Astrocyte (in vitro differentiated cells and primary cell): ENCODE results near the gene SPAG7. TPM values are rescaled to one million over a fixed set of nuclear protein-coding genes. Genes with fewer than 3 reads are reported as not detected.

Experiments
- DNase-seq: peaks from one replicate; pipeline ENCODE4 v3.0.0-alpha.2; 2010; ENCODE audit warnings: low read depth
- FAIRE-seq: peaks from 2 replicates; lab custom pipeline; 2011; peaks lifted over from hg19 to GRCh38; lab: Jason Lieb, UNC
- H2AFZ ChIP-seq: 2 replicates; pipeline ENCODE4 v1.6.0; 2012; ENCODE audit warnings: low read depth, low read length, inconsistent platforms
- H3K27ac ChIP-seq: 2 replicates; pipeline ENCODE4 v1.5.1; 2011; ENCODE audit warnings: low read depth, low read length, inconsistent platforms
- H3K27me3 ChIP-seq: 2 replicates; pipeline ENCODE4 v1.6.0; 2011; ENCODE audit warnings: low read length, inconsistent platforms; ENCODE audit not compliant: insufficient read depth
- H3K36me3 ChIP-seq: 2 replicates; pipeline ENCODE4 v1.5.1; 2011; ENCODE audit warnings: low read length, inconsistent platforms; ENCODE audit not compliant: insufficient read depth
- H3K4me1 ChIP-seq: 2 replicates; pipeline ENCODE4 v1.5.1; 2011; ENCODE audit warnings: low read length, inconsistent platforms; ENCODE audit not compliant: insufficient read depth
- H3K4me2 ChIP-seq: 2 replicates; pipeline ENCODE4 v1.6.0; 2012; ENCODE audit warnings: low read length, inconsistent platforms
- H3K4me3 ChIP-seq: 2 replicates; pipeline ENCODE4 v1.5.1; 2011; ENCODE audit warnings: low read depth, mild to moderate bottlenecking, low read length, inconsistent platforms; ENCODE audit not compliant: insufficient read depth
- H3K79me2 ChIP-seq: 2 replicates; pipeline ENCODE4 v1.6.0; 2012; ENCODE audit warnings: mild to moderate bottlenecking, low read length, inconsistent platforms; ENCODE audit not compliant: insufficient read depth
- H3K9ac ChIP-seq: 2 replicates; pipeline ENCODE4 v1.6.0; 2012; ENCODE audit warnings: mild to moderate bottlenecking, low read length, inconsistent platforms
- H3K9me3 ChIP-seq: 2 replicates; pipeline ENCODE4 v1.5.1; 2012; ENCODE audit warnings: low read depth, mild to moderate bottlenecking, low read length, inconsistent platforms; ENCODE audit not compliant: insufficient read depth
- H4K20me1 ChIP-seq: 2 replicates; pipeline ENCODE4 v1.6.0; 2012; ENCODE audit warnings: low read length, inconsistent platforms; ENCODE audit not compliant: insufficient read depth
- H3K27ac Mint-ChIP-seq: one replicate; pipeline ENCODE4 v1.8.0; 2021; ENCODE audit warnings: mild to moderate bottlenecking, mixed read lengths; ENCODE audit not compliant: unreplicated experiment
- H3K27me3 Mint-ChIP-seq: one replicate; pipeline ENCODE4 v1.8.0; 2021; ENCODE audit warnings: low read depth, mixed read lengths; ENCODE audit not compliant: unreplicated experiment
- H3K36me3 Mint-ChIP-seq: one replicate; pipeline ENCODE4 v1.8.0; 2021; ENCODE audit warnings: low read depth, mixed read lengths; ENCODE audit not compliant: unreplicated experiment
- H3K4me1 Mint-ChIP-seq: one replicate; pipeline ENCODE4 v1.8.0; 2021; ENCODE audit warnings: low read depth, mixed read lengths; ENCODE audit not compliant: unreplicated experiment
- H3K4me3 Mint-ChIP-seq: one replicate; pipeline ENCODE4 v1.8.0; 2021; ENCODE audit warnings: mild to moderate bottlenecking, moderate library complexity, mixed read lengths; ENCODE audit not compliant: unreplicated experiment
- H3K9me3 Mint-ChIP-seq: one replicate; pipeline ENCODE4 v1.8.0; 2021; ENCODE audit warnings: mild to moderate bottlenecking, mixed read lengths; ENCODE audit not compliant: unreplicated experiment
- CTCF ChIP-seq: IDR thresholded peaks from 2 replicates; pipeline ENCODE4 v1.5.1; 2011; ENCODE audit warnings: low read depth, mild to moderate bottlenecking, inconsistent platforms, low read length, moderate library complexity; ENCODE audit not compliant: insufficient read depth
- EZH2 ChIP-seq: IDR thresholded peaks from 2 replicates; pipeline ENCODE4 v1.6.1; 2012; ENCODE audit warnings: mild to moderate bottlenecking, low read length, inconsistent platforms; ENCODE audit not compliant: insufficient read depth
- total RNA-seq: library from RNA; stranded (reverse); gene quantifications from 2 replicates; pipeline ENCODE4 v1.2.1, GENCODE V29; 2021

SPAG7 gene
- total RNA-seq, 1 donor from 2014 or later: 60.9 TPM

- peaks cover 12% of the 10 kb centered on the region for H3K4me1 ChIP-seq
- H3K27ac Mint-ChIP-seq: no peak overlapping the region
- H3K27me3 Mint-ChIP-seq: no peaks in the 10 kb centered on the region
- peaks cover 24% of the 10 kb centered on the region for H3K36me3 Mint-ChIP-seq
- H3K9ac ChIP-seq: peak overlapping the region; percentile 16
- no peaks in the 10 kb centered on the region for H3K36me3 ChIP-seq
- H3K4me1 Mint-ChIP-seq: peaks cover 15% of the 10 kb centered on the region
- peaks cover 11% of the 10 kb centered on the region for H3K79me2 ChIP-seq
- DNase-seq (no peak), FAIRE-seq (no peak)
- TF ChIP-seq CTCF: no peak
- no peak for TF ChIP-seq EZH2
- H3K4me3 ChIP-seq: no peak overlapping the region
- H3K9me3 ChIP-seq: no peaks in the 10 kb centered on the region
- H2AFZ ChIP-seq: no peak overlapping the region
- H4K20me1 ChIP-seq: peaks cover 6% of the 10 kb centered on the region
- H3K27me3 ChIP-seq: no peaks in the 10 kb centered on the region
- no peaks in the 10 kb centered on the region for H3K9me3 Mint-ChIP-seq
- H3K4me3 Mint-ChIP-seq: peak overlapping the region; percentile 69
- peak overlapping the region; percentile 29 for H3K4me2 ChIP-seq
- no peak overlapping the region for H3K27ac ChIP-seq
Observed at GRCh38 chr17:4933646-4934045, 34.0 kb downstream of the SPAG7 start.

- no peak overlapping the region for H3K4me3 Mint-ChIP-seq
- Histone ChIP-seq H3K4me1 (peaks cover 7% of the 10 kb centered on the region), H3K36me3 (no peaks in the 10 kb centered on the region), H3K79me2 (peaks cover 2% of the 10 kb centered on the region), H3K27ac (no peak overlapping the region), H3K9me3 (no peaks in the 10 kb centered on the region), H3K9ac (no peak overlapping the region), H4K20me1 (no peaks in the 10 kb centered on the region), H3K4me3 (no peak overlapping the region), H3K27me3 (no peaks in the 10 kb centered on the region), H2AFZ (no peak overlapping the region), H3K4me2 (no peak overlapping the region)
- FAIRE-seq (no peak), DNase-seq (no peak)
- H3K27me3 Mint-ChIP-seq: no peaks in the 10 kb centered on the region
- no peaks in the 10 kb centered on the region for H3K9me3 Mint-ChIP-seq
- H3K27ac Mint-ChIP-seq: no peak overlapping the region
- TF ChIP-seq EZH2 (no peak), CTCF (no peak)
- peaks cover 24% of the 10 kb centered on the region for H3K36me3 Mint-ChIP-seq
- peaks cover 12% of the 10 kb centered on the region for H3K4me1 Mint-ChIP-seq
Observed at GRCh38 chr17:4932756-4933155, 34.9 kb downstream of the SPAG7 start.

- Mint-ChIP-seq H3K9me3 (no peaks in the 10 kb centered on the region), H3K4me1 (peaks cover 12% of the 10 kb centered on the region), H3K27ac (no peak within 1 kb of the TSS), H3K4me3 (no peak within 1 kb of the TSS), H3K36me3 (peaks cover 24% of the 10 kb centered on the region), H3K27me3 (no peaks in the 10 kb centered on the region)
- Histone ChIP-seq H3K4me2 (no peak within 1 kb of the TSS), H3K4me3 (no peak within 1 kb of the TSS), H3K27ac (no peak within 1 kb of the TSS), H3K27me3 (no peaks in the 10 kb centered on the region), H3K36me3 (no peaks in the 10 kb centered on the region), H3K9ac (no peak within 1 kb of the TSS), H3K9me3 (no peaks in the 10 kb centered on the region), H3K79me2 (no peaks in the 10 kb centered on the region), H3K4me1 (peaks cover 7% of the 10 kb centered on the region), H4K20me1 (no peaks in the 10 kb centered on the region), H2AFZ (no peak within 1 kb of the TSS)
- FAIRE-seq: no peak
- TF ChIP-seq CTCF: no peak
- no peak for TF ChIP-seq EZH2
- no peak for DNase-seq
Observed at GRCh38 chr17:4931963-4932362, 35.7 kb downstream of the SPAG7 start, which contains the start of gene GP1BA. GP1BA (plus strand) TSS chr17:4932277; CDS start chr17:4932605, 328 bp downstream.
